NT2/D1 (cell line): ENCODE data around the gene SPACA1.

ENCODE experiments used
- YY1 ChIP-seq: IDR thresholded peaks from 2 replicates; pipeline ENCODE4 v1.6.1; 2011; ENCODE audit not compliant: insufficient read length, insufficient read depth
- ZNF274 ChIP-seq: IDR thresholded peaks from 2 replicates; pipeline ENCODE4 v1.6.1; 2011; ENCODE audit warnings: mild to moderate bottlenecking, low read depth, low read length

DNA sequence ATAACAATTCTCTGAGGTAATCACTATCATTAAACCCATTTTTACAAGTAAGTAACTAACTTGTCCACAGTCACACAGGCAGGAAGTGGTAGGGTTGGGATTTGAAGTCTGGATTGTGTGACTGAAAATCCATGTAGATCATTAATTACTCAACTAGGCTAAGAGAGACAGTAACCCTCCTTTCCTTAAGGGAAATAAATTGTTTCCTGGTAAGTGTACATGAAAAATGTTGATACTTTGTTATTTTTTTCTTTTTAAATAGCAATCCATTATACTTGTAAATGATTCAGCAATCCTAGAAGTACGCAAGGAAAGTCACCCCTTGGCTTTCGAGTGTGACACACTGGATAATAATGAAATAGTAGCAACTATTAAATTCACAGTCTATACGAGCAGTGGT, 11.6 kb downstream of the SPACA1 start:
- TF ChIP-seq YY1, result no peak
- no peak for TF ChIP-seq ZNF274
